GM19193 (cell line): ENCODE results near the gene HTR3B.

ENCODE experiments used
- POLR2A ChIP-seq: IDR thresholded peaks from 4 replicates; pipeline ENCODE4 v1.6.1; 2011; ENCODE audit not compliant: insufficient read depth, insufficient read length; ENCODE audit errors: extremely low read depth

The HTR3B gene

GRCh38 chr11:113876798-113877669, 27.6 kb upstream of the HTR3B start:
- TF ChIP-seq POLR2A: no peak

GRCh38 chr11:113877670-113878055, 26.9 kb upstream of the HTR3B start:
- TF ChIP-seq POLR2A: no peak

DNA sequence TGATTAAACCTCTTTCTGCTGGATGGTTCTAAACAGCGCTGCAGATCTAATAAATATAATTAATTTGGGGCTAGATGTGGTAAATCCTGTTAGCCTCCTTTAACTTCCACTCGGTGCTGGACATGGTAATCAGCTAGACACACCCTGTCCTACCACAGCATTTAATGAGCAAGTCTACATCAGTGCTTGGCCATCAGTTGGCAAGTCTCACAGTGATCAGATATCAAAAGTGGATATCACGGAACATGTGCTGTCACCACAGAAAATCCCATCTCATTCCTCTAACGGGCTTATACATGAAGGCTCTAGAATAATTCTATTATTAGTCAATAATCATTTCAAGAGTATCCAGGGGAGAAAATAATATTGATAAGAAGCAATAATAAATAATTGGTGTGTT, 23.6 kb upstream of the HTR3B start:
- TF ChIP-seq POLR2A: no peak

GRCh38 chr11:113881856-113882255, 22.7 kb upstream of the HTR3B start:
- no peak for TF ChIP-seq POLR2A

DNA sequence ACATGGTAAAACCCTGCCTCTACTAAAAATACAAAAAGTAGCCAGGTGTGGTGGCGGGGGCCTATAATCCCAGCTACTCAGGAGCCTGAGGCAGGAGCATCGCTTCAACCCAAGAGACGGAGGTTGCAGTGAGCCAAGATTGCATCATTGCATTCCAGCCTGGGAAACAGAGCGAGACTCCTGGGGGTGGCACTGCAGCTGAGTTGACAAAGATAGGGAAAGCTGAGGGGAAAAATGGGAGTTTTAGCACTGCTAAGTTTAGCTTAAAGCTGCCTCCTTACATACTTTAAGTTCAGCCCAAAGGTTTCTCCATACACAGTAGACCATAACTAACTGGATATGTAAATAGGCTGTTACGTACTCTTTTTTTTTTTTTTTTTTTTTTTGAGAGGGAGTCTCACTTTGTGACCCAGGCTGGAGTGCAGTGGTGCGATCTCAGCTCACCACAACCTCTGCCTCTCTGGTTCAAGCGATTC, 20.2 kb upstream of the HTR3B start:
- no peak for TF ChIP-seq POLR2A

DNA sequence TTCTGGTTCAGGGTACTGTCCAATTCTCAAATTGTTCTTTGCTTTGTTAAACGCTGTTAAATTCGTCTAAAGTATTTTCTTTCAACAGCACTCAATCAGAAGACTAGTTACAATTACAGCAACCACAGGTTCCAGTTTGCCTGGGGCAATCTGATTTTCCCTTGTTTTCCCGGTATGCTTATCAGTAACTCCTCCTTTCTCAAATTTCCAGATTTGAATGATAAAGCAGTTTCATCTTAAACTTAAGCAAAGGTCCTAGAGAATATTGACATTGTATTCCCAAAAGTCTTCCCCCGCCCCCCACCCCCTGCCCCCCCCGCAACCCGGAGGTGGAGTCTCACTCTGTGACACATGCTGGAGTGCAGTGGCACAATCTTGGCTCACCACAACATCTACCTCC, 18.7 kb upstream of the HTR3B start:
- TF ChIP-seq POLR2A: no peak

DNA sequence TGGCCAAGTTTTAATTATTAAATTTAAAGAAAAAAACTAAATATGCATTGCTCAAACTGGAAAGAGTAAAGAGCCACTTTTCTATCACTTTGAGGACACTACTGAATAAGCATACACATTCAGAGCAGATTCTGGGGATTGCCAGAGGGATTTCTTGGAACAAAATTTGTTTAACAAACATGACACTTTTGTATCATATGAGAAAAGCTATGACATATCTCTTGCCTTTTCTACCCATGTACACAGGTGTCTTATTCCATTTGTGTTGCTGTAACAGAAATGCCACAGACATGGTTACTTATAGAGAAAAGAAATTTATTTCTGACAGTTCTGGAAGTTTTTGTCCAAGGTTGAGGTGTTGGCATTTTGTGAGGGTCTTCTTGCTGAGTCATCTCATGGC, 15.7 kb upstream of the HTR3B start:
- no peak for TF ChIP-seq POLR2A

DNA sequence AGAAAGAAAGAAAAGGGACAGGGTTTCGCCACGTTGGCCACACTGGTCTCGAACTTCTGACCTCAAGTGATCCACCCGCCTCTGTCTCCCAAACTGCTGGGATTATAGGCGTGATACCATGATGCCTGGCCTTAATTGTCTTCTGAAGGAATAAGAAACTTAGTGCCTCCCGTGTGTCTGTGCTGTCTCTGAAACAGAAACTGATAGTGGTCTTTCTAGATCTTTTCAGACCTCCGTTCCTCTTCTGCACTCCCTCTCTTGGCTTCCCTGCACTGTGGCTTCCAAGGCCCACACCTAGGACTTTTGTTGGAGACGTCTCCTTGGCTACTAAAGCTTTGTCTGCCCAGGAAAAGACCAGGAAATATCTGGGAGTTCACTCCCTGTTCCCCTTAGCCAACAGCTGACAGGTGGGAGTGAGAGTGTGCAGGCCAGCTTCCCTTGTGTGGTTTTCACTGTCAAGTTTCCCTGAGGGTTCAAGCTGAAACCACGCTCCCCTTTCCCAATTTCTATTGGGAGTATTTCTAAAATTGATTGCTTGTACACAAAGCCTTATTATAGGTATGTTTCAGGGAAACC, 10.1 kb upstream of the HTR3B start:
- TF ChIP-seq POLR2A: no peak

GRCh38 chr11:113895367-113896155, 9.0 kb upstream of the HTR3B start:
- TF ChIP-seq POLR2A: no peak

- TF ChIP-seq POLR2A: no peak
Measured at GRCh38 chr11:113896156-113896879, 8.3 kb upstream of the HTR3B start.

- no peak for TF ChIP-seq POLR2A
Measured at GRCh38 chr11:113901141-113901540, 3.5 kb upstream of the HTR3B start.

DNA sequence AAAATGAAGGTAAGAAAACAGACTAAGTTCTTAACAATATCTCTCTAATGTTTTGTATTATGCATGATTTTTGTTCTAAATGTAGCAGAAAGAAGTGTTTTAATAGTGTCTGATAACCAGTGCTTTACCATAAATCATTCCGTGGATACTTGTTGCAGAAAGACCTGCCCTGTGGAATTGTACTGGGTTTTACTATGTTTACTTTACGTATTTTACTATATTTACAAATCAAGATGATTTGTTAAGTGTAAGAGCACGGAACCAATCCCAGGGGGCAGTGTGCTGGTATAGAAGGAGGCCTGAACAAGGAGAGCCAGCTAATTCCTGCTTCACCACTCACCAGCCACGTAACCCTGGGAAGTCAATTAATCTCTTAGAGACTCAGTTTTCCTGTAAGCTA, 1.4 kb downstream of the HTR3B start:
- TF ChIP-seq POLR2A: no peak

- no peak for TF ChIP-seq POLR2A
Measured at GRCh38 chr11:113906516-113906915, 1.9 kb downstream of the HTR3B start.

GRCh38 chr11:113907152-113907551, 2.6 kb downstream of the HTR3B start:
- no peak for TF ChIP-seq POLR2A

DNA sequence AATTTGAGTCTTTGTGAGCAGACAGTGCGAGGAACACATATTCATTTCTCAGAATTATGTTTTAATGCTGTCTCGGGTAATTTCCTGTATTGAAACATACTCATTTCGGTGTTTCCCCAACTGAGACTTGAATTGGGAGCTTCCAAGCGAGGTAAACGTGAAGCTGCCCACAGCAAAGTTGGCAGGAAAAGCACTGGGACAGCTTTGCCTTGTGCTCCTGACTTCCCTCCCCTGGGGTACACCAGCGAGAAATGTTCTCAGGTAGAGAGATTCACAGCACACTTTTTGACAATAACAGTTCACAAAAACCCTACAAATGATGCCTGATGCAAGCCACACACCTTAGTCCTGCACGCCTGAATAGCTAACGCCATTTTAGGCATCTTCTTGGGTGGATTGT, 3.1 kb downstream of the HTR3B start:
- no peak for TF ChIP-seq POLR2A
